ENCODE data around the gene PKP1. TPM values are rescaled to one million over a fixed set of nuclear protein-coding genes. Genes with fewer than 3 reads are reported as not detected.

Gene PKP1
- total RNA-seq, 1 donor from 2014 or later: not detected

DNA sequence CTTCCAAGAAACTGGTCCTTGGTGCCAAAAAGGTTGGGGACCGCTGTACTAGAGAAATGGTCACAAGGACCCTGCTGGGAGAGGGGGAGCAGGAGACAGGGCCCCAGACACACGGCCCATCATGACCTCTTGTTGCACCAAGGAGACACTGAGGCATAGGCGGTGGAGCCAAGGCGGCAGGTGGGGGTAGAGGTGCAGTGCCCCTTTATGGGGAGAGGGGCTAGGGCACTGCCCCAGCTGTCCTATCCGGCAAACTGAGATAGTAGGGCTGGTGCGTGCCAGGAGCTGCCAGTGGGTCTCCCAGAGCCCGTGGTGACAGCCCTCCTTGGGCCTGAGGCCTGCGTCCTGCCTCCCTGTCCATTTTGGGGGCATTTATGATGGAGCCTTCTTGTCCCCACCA is 73.9 kb downstream of the PKP1 start:
- Mint-ChIP-seq H3K4me3 (no peak overlapping the region), H3K36me3 (ENCODE audit: low read depth) (no peaks in the 10 kb centered on the region), H3K27ac (ENCODE audit: unreplicated experiment) (no peak overlapping the region), H3K4me1 (no peaks in the 10 kb centered on the region), H3K9me3 (no peaks in the 10 kb centered on the region), H3K27me3 (ENCODE audit: low read depth) (peaks cover under 1% of the 10 kb centered on the region)
- no peak for TF ChIP-seq CTCF (conservative IDR thresholded peaks at IDR 0.05)
- no peak for DNase-seq (ENCODE audit: low read depth, low spot score)

DNA sequence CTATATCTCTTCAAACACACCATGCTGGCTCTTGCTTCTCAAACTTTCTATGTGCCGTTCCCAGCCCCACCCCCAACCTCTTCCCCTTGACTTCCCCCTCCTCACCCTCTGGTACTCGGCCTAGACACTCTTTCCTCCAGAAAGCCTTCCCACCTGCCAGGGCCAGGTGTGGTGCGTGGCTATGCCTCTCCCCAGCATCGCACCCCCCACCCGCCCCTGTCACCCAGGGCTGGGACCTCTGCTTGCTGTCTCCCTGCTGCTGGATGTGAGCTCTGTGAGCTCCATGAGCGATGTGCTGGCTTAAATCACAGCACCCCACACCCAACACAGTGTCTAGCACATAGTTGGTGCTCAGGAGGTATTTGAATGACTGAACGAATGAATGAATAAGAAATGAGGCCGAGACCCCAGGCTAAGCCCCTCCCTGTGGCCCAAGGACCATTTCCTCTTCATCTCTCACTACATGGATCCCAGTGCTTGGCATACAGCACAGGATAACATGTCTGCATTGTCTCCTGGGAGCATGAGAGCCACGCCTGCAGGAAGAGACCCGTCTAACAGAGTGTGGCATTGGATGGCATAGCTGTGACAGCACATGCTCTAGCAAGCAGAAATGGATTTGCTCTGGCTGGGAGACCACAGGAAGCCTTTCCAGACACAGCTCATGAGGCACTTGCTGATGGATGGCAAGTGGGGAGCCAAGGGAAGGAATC is 74.5 kb downstream of the PKP1 start:
- DNase-seq (ENCODE audit: low read depth, low spot score): no peak
- H3K36me3 Mint-ChIP-seq (ENCODE audit: low read depth): no peaks in the 10 kb centered on the region
- H3K27ac Mint-ChIP-seq (ENCODE audit: unreplicated experiment): no peak overlapping the region
- no peaks in the 10 kb centered on the region for H3K27me3 Mint-ChIP-seq (ENCODE audit: low read depth)
- no peak overlapping the region for H3K4me3 Mint-ChIP-seq
- H3K4me1 Mint-ChIP-seq: no peaks in the 10 kb centered on the region
- no peaks in the 10 kb centered on the region for H3K9me3 Mint-ChIP-seq
- TF ChIP-seq CTCF (conservative IDR thresholded peaks at IDR 0.05): no peak

GRCh38 chr1:201358596-201358995 is 75.3 kb downstream of the PKP1 start:
- no peak overlapping the region for H3K4me3 Mint-ChIP-seq
- H3K4me1 Mint-ChIP-seq: no peaks in the 10 kb centered on the region
- H3K36me3 Mint-ChIP-seq (ENCODE audit: low read depth): no peaks in the 10 kb centered on the region
- no peak overlapping the region for H3K27ac Mint-ChIP-seq (ENCODE audit: unreplicated experiment)
- no peak for DNase-seq (ENCODE audit: low read depth, low spot score)
- TF ChIP-seq CTCF (conservative IDR thresholded peaks at IDR 0.05): no peak
- H3K27me3 Mint-ChIP-seq (ENCODE audit: low read depth): no peaks in the 10 kb centered on the region
- no peaks in the 10 kb centered on the region for H3K9me3 Mint-ChIP-seq

DNA sequence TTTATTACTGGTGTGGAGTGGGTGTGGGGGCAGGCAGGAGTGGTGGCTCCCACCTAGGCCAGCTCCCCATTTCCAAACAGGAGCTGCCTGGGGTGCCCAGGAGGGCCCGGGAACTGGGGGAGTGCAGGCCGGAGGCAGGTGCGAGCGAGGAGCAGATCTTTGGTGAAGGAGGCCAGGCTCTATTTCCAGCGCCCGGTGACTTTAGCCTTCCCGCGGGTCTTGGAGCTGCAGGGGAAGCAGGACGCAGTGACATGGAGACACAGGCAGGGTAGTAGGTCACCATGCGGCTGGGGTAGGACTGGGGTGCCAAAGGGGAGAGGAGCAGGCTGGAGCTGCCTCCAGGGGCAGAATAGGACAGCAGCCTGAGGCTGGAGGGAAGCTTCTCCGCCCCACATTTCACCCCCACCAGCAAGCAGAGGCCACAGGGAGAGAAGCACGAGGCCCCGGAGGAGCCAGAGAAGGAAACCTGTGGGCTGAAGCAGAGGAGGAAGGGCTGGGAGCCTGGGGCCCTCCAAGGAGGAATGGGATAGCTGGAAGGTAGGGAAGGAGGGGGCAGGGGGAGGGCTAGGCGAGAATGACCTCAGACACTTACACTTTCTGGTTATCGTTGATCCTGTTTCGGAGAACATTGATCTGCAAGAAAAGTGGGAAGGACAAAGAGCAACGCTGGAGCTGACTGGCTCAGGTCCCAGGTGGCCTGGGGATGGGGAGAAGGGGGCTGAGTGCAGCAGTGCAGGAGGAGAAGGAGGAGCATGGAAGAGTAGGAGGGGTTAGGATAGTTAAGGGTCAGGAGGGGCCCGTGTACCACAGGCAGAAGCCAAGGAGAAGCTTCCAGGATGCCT is 75.9 kb downstream of the PKP1 start:
- TF ChIP-seq CTCF (conservative IDR thresholded peaks at IDR 0.05): no peak
- H3K4me1 Mint-ChIP-seq: no peaks in the 10 kb centered on the region
- no peaks in the 10 kb centered on the region for H3K9me3 Mint-ChIP-seq
- no peaks in the 10 kb centered on the region for H3K27me3 Mint-ChIP-seq (ENCODE audit: low read depth)
- no peak overlapping the region for H3K27ac Mint-ChIP-seq (ENCODE audit: unreplicated experiment)
- DNase-seq (ENCODE audit: low read depth, low spot score): no peak
- no peaks in the 10 kb centered on the region for H3K36me3 Mint-ChIP-seq (ENCODE audit: low read depth)
- no peak overlapping the region for H3K4me3 Mint-ChIP-seq

- Mint-ChIP-seq H3K9me3 (no peaks in the 10 kb centered on the region), H3K4me3 (no peak overlapping the region), H3K36me3 (ENCODE audit: low read depth) (no peaks in the 10 kb centered on the region), H3K27ac (ENCODE audit: unreplicated experiment) (no peak overlapping the region), H3K27me3 (ENCODE audit: low read depth) (no peaks in the 10 kb centered on the region), H3K4me1 (no peaks in the 10 kb centered on the region)
- TF ChIP-seq CTCF (conservative IDR thresholded peaks at IDR 0.05): no peak
- no peak for DNase-seq (ENCODE audit: low read depth, low spot score)
Observed at GRCh38 chr1:201359873-201360210, 76.5 kb downstream of the PKP1 start.

All from neural crest cell (in vitro differentiated cells).